Measurements from ENCODE around the gene ATP5F1D.

Gene ATP5F1D

DNA sequence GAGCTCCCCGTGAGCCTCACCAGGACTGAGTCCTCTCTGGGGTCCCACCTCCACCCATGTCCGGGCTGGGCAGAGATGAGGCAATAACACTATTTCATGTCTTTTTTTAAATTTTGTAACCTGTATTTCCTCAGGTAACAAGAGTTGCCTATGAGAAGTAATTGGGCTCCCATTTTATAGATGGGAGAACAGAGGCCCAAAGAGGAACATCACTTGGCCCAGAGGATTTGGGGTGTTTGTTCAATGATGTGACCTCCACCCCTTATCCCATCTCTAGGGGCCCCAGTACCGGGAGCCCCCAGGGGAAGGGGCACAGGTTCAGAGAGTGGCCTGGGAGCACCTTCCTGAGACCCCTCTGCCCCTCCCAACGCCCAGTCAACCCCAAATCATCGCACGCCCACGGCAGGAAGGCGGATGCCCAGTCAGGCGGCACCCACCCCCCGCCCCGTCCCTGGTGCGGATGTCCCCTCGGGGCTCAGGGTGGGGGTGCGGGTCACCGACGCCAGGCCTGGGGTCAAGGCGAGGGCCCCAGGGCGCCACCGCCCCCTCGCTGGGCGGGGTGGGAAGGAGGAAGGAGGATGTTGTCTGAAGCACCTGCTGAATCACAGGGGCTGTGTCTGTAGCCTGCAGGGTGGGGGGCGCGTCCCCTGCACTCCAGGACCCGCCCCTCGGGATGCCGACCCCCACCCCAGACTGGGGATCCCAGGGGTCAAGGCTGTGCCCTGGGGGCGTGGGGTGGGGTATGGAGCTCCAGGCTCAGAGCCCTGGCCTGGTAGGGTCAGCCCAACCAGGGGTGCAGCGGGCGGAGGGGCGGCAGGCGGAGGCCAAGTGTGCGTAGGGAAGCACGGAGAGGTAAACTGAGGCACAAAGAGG lies 18.6 kb downstream of the ATP5F1D start:
- peak; percentile 62 for DNase-seq

DNA sequence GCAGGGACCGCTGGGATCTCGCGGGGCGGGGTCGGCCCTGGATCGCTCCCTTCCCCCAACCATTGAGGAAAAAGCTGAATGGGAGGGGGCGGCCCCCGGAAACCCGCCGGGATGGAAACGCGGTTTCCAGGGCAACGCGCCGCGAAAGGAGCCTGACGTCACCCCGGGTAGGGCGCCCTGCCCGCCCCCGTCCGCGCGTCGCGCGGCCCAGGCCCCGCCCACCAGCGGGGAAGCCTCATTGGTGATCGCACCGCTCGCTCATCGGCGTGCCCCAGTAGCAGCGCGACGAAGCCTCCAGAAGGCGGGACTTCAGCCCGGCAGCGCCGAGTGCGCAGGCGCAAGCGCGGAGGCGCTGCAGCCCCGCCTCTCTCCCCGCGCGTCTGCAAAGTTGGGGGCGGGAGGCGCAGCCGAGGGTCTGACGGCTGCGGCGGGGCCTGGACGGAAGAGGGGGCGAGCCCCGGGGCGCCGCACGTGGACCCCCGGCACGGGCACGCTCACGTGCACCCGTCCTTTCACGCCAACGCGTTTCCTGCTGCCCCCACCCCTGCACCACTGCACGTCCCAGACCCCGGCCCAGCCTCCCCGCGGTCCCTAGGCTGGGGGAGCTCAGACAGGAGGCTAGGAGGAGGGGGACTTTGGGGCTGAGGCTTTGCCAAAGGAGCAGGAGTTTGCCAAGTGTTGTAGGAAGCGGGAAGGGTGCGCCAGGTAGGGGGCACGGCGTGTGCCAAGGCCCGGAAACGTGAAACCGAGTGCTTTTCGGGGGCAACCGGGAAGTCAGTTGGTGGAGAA lies 19.4 kb downstream of the ATP5F1D start:
- DNase-seq: peak; percentile 98

GRCh38 chr19:1261538-1261797 lies 19.9 kb downstream of the ATP5F1D start:
- DNase-seq: no peak

GRCh38 chr19:1261798-1262622 lies 20.5 kb downstream of the ATP5F1D start:
- DNase-seq: peak; percentile 28

DNA sequence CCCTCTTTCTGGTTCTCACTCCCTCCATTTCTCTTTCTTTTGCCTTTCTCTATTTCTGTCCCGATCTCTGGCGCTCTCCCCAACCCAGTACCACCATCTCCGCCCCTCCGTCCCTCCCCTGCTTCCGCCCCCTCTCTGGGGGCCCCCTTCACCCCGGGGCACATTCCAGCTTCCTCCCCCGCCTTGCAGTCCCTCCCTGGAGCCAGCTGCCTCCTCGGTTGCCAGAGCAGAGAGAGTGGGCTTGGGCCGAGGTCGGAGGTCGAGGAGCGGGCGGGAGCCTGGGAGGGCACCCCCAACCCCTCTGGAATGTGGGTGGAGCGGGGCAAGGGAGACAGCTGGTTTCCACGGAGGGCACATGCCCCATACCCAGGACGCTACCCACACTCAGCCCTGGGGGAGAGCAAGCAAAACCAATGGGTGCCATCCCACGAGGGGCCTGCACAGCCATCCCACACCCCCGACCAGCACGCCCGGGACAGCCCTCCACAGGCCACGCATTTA lies 21.1 kb downstream of the ATP5F1D start:
- DNase-seq: no peak

GRCh38 chr19:1263188-1263587 lies 21.6 kb downstream of the ATP5F1D start:
- DNase-seq: no peak

GRCh38 chr19:1264801-1265614 lies 23.5 kb downstream of the ATP5F1D start:
- no peak for DNase-seq

GRCh38 chr19:1265615-1266128 lies 24.1 kb downstream of the ATP5F1D start:
- DNase-seq: peak; percentile 66

DNA sequence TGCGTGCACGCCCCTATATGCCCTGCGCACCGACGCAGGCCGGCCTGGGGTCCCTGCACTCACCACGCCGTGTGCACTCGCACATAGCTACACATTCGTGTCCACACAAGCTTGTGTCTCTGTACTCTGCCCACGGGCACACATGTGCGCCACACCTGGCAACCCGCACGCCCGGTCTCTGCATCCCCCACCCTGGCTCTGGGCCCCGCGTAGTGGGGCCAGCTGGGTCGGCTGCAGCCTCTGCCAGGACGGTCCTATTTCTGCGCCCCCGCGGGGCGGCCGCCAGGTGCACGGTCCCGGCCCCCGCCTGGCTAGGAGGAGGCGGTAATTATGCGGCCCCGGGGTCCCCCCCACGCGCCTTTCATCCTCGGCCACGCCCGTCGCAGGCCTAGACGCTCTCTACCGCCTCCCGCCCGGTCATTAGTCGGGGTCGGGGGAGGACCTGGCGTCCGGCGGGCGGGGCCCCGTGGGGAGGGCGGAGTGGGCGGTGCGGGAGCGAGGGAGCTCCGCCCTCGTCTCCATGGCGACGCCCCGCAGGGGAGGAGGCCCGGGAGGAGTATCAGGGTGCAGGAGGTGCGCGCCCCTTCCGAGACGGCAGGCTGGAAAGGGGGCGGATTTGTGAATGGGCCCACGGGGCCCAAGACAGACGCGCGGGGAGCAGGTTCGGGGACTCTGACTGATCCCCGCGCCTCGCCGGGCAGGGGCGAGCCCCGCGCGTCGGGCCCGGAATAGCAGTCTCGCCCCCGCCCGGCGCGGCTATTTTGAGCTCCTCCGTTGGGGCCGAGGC lies 24.8 kb downstream of the ATP5F1D start:
- DNase-seq: peak; percentile 88

DNA sequence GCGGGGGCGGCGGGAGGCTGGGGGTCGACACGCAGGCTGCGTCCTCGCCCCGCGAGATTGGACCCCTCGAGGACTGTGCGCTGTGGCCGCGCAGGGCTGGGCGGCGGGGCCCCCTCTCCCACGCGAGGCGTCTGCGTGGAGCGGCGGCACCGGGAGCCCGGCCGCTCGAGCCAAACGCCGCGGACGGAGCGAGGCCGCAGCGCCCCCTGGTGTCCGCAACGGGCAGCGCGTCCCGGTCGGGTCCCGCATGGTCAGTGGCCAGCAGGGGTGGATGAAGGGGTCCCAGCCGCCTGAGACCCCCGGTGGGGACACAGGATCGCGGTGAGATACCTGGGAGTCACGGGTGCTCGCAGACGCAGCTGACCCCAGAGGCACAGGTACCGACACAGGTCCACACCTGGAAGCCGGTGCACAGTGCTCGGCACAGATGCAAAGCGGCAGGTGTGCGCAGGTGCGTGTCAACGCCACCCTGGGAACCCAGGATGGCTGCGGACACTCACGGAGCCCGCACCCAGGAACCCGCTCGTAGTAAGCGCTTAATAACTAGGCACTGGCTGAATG lies 25.4 kb downstream of the ATP5F1D start:
- DNase-seq: peak; percentile 76

- no peak for DNase-seq
Measured at GRCh38 chr19:1267477-1268225, 26.1 kb downstream of the ATP5F1D start.

- no peak for DNase-seq
Measured at GRCh38 chr19:1268226-1269064, 26.9 kb downstream of the ATP5F1D start.

- DNase-seq: peak; percentile 99
Measured at GRCh38 chr19:1269065-1269477, 27.5 kb downstream of the ATP5F1D start, which contains the start of gene CIRBP. CIRBP (plus strand) TSS chr19:1269332; CDS start chr19:1270934, 1,602 bp downstream.

GRCh38 chr19:1269478-1270212 lies 28.1 kb downstream of the ATP5F1D start:
- peak; percentile 89 for DNase-seq

- DNase-seq: no peak
Measured at GRCh38 chr19:1270213-1270853, 28.8 kb downstream of the ATP5F1D start.

DNA sequence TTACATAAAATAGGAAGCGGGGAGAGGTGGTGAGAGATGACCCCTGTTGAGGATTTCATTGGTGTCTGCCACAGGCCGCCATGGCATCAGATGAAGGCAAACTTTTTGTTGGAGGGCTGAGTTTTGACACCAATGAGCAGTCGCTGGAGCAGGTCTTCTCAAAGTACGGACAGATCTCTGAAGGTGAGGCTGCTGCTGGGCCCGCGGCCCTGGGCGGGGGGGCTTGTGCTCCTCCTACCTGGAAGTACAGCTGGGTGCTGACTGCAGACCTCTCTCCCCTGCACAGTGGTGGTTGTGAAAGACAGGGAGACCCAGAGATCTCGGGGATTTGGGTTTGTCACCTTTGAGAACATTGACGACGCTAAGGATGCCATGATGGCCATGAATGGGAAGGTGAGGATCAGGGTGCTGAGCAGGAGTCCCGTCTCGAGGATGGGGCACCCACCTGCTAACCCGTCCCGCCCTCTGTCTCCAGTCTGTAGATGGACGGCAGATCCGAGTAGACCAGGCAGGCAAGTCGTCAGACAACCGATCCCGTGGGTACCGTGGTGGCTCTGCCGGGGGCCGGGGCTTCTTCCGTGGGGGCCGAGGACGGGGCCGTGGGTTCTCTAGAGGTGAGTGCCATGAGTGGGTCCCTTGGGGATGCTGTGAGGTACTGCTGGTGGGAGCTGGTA lies 29.4 kb downstream of the ATP5F1D start:
- peak; percentile 8 for DNase-seq
